GM12878 (cell line): Measurements from ENCODE around the gene WNT11. TPM values are rescaled to one million over a fixed set of nuclear protein-coding genes. Genes with fewer than 3 reads are reported as not detected.

Source experiments
- BHLHE40 ChIP-seq, 2 experiments: fragments of 450-650 bp in 1 of 2; IDR thresholded peaks; 2 replicates each; pipeline ENCODE4 v1.6.1; 2011 to 2017; ENCODE audit warnings: low read depth in 2 of 2, borderline replicate concordance in 1 of 2, improper control_type of control experiment in 1 of 2, low read length in 1 of 2, mild to moderate bottlenecking in 1 of 2
- BMI1 ChIP-seq: fragments of 450-650 bp; IDR thresholded peaks from 2 replicates; pipeline ENCODE4 v1.6.1; 2016; ENCODE audit warnings: mild to moderate bottlenecking, moderate library complexity, borderline replicate concordance
- CHD2 ChIP-seq: IDR thresholded peaks from 2 replicates; pipeline ENCODE4 v1.6.1; 2011; ENCODE audit warnings: low read depth, low read length, improper control_type of control experiment, borderline replicate concordance
- CREB1 ChIP-seq: IDR thresholded peaks from 2 replicates; pipeline ENCODE4 v1.6.1; 2012; ENCODE audit warnings: low read depth, mild to moderate bottlenecking, inconsistent platforms
- DPF2 ChIP-seq: fragments of 450-650 bp; IDR thresholded peaks from 2 replicates; pipeline ENCODE4 v1.6.1; 2017; ENCODE audit warnings: mild to moderate bottlenecking
- EED ChIP-seq: sonication (generic); IDR thresholded peaks from 2 replicates; pipeline ENCODE4 v1.6.1; 2016; ENCODE audit warnings: antibody characterized with exemption, low read depth
- ETV6 ChIP-seq, 2 experiments: fragments of 450-650 bp in 1 of 2; IDR thresholded peaks in 1 of 2; conservative IDR thresholded peaks in 1 of 2; 2 replicates each; pipeline ENCODE4 v1.6.1; 2014; ENCODE audit warnings: antibody characterized with exemption in 1 of 2, borderline replicate concordance in 1 of 2, low read depth in 1 of 2, mild to moderate bottlenecking in 1 of 2, moderate library complexity in 1 of 2
- GABPA ChIP-seq: IDR thresholded peaks from 2 replicates; pipeline ENCODE4 v1.6.1; 2014; ENCODE audit warnings: antibody characterized with exemption, low read depth, mild to moderate bottlenecking, inconsistent platforms
- HDAC2 ChIP-seq: fragments of 200-600 bp; sonication (generic); IDR thresholded peaks from 2 replicates; pipeline ENCODE4 v1.6.1; 2017
- JUNB ChIP-seq: IDR thresholded peaks from 2 replicates; pipeline ENCODE4 v1.6.1; 2016; ENCODE audit warnings: antibody characterized with exemption, mild to moderate bottlenecking
- MTA2 ChIP-seq: fragments of 450-650 bp; IDR thresholded peaks from 2 replicates; pipeline ENCODE4 v1.6.1; 2016; ENCODE audit warnings: low read depth, mild to moderate bottlenecking, moderate library complexity
- MYB ChIP-seq: fragments of 150-350 bp; IDR thresholded peaks from 2 replicates; pipeline ENCODE4 v1.6.1; 2014; ENCODE audit warnings: mild to moderate bottlenecking, low read depth, low read length, borderline replicate concordance
- NFXL1 ChIP-seq: fragments of 450-650 bp; IDR thresholded peaks from 2 replicates; pipeline ENCODE4 v1.6.1; 2017; ENCODE audit warnings: antibody characterized with exemption, mild to moderate bottlenecking, borderline replicate concordance
- NR2F1 ChIP-seq: fragments of 450-650 bp; conservative IDR thresholded peaks from 2 replicates; pipeline ENCODE4 v1.6.1; 2017; ENCODE audit warnings: mild to moderate bottlenecking
- PAX5 ChIP-seq: IDR thresholded peaks from 2 replicates; pipeline ENCODE4 v1.6.1; 2011; ENCODE audit warnings: low read depth, low read length, borderline replicate concordance
- PML ChIP-seq: IDR thresholded peaks from 2 replicates; pipeline ENCODE4 v1.6.1; 2012; ENCODE audit warnings: low read length, inconsistent platforms
- POLR2AphosphoS5 ChIP-seq: IDR thresholded peaks from 2 replicates; pipeline ENCODE4 v1.6.1; 2011; ENCODE audit warnings: mild to moderate bottlenecking, low read length, inconsistent platforms
- RELB ChIP-seq: fragments of 450-650 bp; IDR thresholded peaks from 2 replicates; pipeline ENCODE4 v1.6.1; 2017; ENCODE audit warnings: low read depth, mild to moderate bottlenecking, moderate library complexity
- SMARCA5 ChIP-seq: fragments of 450-650 bp; IDR thresholded peaks from 2 replicates; pipeline ENCODE4 v1.6.1; 2017; ENCODE audit warnings: mild to moderate bottlenecking
- STAT3 ChIP-seq: IDR thresholded peaks from 2 replicates; pipeline ENCODE4 v1.6.1; 2011; ENCODE audit warnings: low read depth, low read length, improper control_type of control experiment
- SUZ12 ChIP-seq: fragments of 200-600 bp; sonication (generic); IDR thresholded peaks from one replicate; pipeline ENCODE4 v1.6.1; 2018; ENCODE audit warnings: antibody characterized with exemption, mild to moderate bottlenecking; ENCODE audit not compliant: unreplicated experiment
- TARDBP ChIP-seq: IDR thresholded peaks from 2 replicates; pipeline ENCODE4 v1.6.1; 2016; ENCODE audit warnings: borderline replicate concordance
- TCF7 ChIP-seq: IDR thresholded peaks from 2 replicates; pipeline ENCODE4 v1.6.1; 2014; ENCODE audit warnings: antibody characterized with exemption, borderline replicate concordance
- ZNF207 ChIP-seq: fragments of 450-650 bp; IDR thresholded peaks from 2 replicates; pipeline ENCODE4 v1.6.1; 2014; ENCODE audit warnings: antibody characterized with exemption, mild to moderate bottlenecking, borderline replicate concordance
- ZZZ3 ChIP-seq: IDR thresholded peaks from 2 replicates; pipeline ENCODE4 v1.6.1; 2011; ENCODE audit warnings: low read depth; ENCODE audit not compliant: control insufficient read depth, insufficient read length
- polyA plus RNA-seq, 11 experiments: library from polyadenylated mRNA; depleted of rRNA in 4 of 11; unstranded in 6 of 11; stranded (reverse) in 5 of 11; fragments of >200 nt; fragmentation: Nextera tagmentation in 4 of 11; fragmentation: Illumina TruSeq in 1 of 11; extraction: Ambion mirVana in 4 of 11; extraction: Trizol in 1 of 11; gene quantifications; 1 replicate in 1 of 11; 2 replicates in 10 of 11; pipeline versions ENCODE4 v1.2.1 to v1.2.3, GENCODE V29; 2011 to 2016; ENCODE audit warnings: inconsistent platforms in 2 of 11, missing spikeins in 2 of 11, low read depth in 1 of 11
- total RNA-seq, 4 experiments: library from RNA; depleted of rRNA in 3 of 4; stranded (reverse); fragments of >200 nt in 3 of 4; fragmentation: Illumina TruSeq in 1 of 4; extraction: Trizol in 1 of 4; gene quantifications; 2 replicates each; pipeline versions ENCODE4 v1.2.1 to v1.2.3, GENCODE V29; 2013 to 2021
- TF ChIP-seq, protein P1 (sequence below): IDR thresholded peaks from 2 replicates; pipeline ENCODE4 v1.6.1; 2012; ENCODE audit warnings: low read depth, low read length, improper control_type of control experiment
- TF ChIP-seq, protein P2 (sequence below): fragments of 450-650 bp; IDR thresholded peaks from 2 replicates; pipeline ENCODE4 v1.6.1; 2018; ENCODE audit warnings: borderline replicate concordance, mild to moderate bottlenecking; ENCODE audit not compliant: partially characterized antibody

The WNT11 gene
- total and polyA plus RNA-seq, 10 of the 15 experiments (the other 5 are each of a cell fraction or from before 2014, with no cell fraction given), result 0.05 to 0.19 TPM; not detected in 8

GRCh38 chr11:76235233-76236091 lies 29.2 kb upstream of the WNT11 start (continued):
- TF ChIP-seq RELB (no peak; the same call in 1 of the 2 replicates), SMARCA5 (no peak; the same call in none of the 2 replicates), HDAC2 (no peak), GABPA (peak; percentile 71; the same call in 1 of the 2 replicates), STAT3 (no peak), CHD2 (no peak), NR2F1 (peak; percentile 83), MTA2 (peak; percentile 19; the same call in 1 of the 2 replicates), NFXL1 (no peak), TCF7 (no peak), MYB (0 out of 2 replicates have a peak, but pooled peaks have one; percentile 13), SUZ12 (no peak), ETV6 (conservative IDR thresholded peaks at IDR 0.05 in 1 of 2, IDR thresholded peaks at IDR 0.05 in 1 of 2; ENCODE audit: borderline replicate concordance in 1 of 2, low read depth in 1 of 2) (peak in 1 of 2 experiments; percentile 20; a peak in 1 of 4 replicates), EED (no peak; the same call in 1 of the 2 replicates), TARDBP (peak; percentile 99), DPF2 (0 out of 2 replicates have a peak, but pooled peaks have one; percentile 13), BHLHE40 (IDR thresholded peaks at IDR 0.05; ENCODE audit: borderline replicate concordance in 1 of 2, low read depth in 2 of 2, low read length in 1 of 2) (peak in 1 of 2 experiments; percentile 4; a peak in 1 of 4 replicates), PAX5 (no peak), ZZZ3 (no peak), BMI1 (no peak), PML (no peak), POLR2AphosphoS5 (no peak), ZNF207 (0 out of 2 replicates have a peak, but pooled peaks have one; percentile 72), JUNB (no peak; the same call in 1 of the 2 replicates), CREB1 (peak; percentile 89)
- TF ChIP-seq, protein P1, sequence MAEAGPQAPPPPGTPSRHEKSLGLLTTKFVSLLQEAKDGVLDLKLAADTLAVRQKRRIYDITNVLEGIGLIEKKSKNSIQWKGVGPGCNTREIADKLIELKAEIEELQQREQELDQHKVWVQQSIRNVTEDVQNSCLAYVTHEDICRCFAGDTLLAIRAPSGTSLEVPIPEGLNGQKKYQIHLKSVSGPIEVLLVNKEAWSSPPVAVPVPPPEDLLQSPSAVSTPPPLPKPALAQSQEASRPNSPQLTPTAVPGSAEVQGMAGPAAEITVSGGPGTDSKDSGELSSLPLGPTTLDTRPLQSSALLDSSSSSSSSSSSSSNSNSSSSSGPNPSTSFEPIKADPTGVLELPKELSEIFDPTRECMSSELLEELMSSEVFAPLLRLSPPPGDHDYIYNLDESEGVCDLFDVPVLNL, result no peak
- TF ChIP-seq, protein P2, sequence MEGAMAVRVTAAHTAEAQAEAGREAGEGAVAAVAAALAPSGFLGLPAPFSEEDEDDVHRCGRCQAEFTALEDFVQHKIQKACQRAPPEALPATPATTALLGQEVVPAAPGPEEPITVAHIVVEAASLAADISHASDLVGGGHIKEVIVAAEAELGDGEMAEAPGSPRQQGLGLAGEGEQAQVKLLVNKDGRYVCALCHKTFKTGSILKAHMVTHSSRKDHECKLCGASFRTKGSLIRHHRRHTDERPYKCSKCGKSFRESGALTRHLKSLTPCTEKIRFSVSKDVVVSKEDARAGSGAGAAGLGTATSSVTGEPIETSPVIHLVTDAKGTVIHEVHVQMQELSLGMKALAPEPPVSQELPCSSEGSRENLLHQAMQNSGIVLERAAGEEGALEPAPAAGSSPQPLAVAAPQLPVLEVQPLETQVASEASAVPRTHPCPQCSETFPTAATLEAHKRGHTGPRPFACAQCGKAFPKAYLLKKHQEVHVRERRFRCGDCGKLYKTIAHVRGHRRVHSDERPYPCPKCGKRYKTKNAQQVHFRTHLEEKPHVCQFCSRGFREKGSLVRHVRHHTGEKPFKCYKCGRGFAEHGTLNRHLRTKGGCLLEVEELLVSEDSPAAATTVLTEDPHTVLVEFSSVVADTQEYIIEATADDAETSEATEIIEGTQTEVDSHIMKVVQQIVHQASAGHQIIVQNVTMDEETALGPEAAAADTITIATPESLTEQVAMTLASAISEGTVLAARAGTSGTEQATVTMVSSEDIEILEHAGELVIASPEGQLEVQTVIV, result no peak
